ENCODE data around the gene CSMD2. TPM values are rescaled to one million over a fixed set of nuclear protein-coding genes. Genes with fewer than 3 reads are reported as not detected.
A peak's percentile ranks its signal among the peaks of the same experiment; 100 is the strongest.
"Not testable (repeated sequence)": the region's sequence is repeated elsewhere in the genome, so short reads cannot be mapped to it uniquely, and the experiment has no call there.

Gene CSMD2
- total RNA-seq, 1 donor from 2014 or later = 0.75 TPM

- Histone ChIP-seq H3K36me3 (ENCODE audit: control insufficient read depth, insufficient read depth, low read length) (no peaks in the 10 kb centered on the region), H3K4me3 (ENCODE audit: low read depth, low read length) (no peak overlapping the region), H3K27me3 (ENCODE audit: control insufficient read depth, insufficient read depth, low read length) (no peaks in the 10 kb centered on the region)
- TF ChIP-seq, protein P1, sequence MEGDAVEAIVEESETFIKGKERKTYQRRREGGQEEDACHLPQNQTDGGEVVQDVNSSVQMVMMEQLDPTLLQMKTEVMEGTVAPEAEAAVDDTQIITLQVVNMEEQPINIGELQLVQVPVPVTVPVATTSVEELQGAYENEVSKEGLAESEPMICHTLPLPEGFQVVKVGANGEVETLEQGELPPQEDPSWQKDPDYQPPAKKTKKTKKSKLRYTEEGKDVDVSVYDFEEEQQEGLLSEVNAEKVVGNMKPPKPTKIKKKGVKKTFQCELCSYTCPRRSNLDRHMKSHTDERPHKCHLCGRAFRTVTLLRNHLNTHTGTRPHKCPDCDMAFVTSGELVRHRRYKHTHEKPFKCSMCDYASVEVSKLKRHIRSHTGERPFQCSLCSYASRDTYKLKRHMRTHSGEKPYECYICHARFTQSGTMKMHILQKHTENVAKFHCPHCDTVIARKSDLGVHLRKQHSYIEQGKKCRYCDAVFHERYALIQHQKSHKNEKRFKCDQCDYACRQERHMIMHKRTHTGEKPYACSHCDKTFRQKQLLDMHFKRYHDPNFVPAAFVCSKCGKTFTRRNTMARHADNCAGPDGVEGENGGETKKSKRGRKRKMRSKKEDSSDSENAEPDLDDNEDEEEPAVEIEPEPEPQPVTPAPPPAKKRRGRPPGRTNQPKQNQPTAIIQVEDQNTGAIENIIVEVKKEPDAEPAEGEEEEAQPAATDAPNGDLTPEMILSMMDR (IDR thresholded peaks at IDR 0.05; ENCODE audit: insufficient read depth, low read length, poor library complexity, severe bottlenecking) = peak; percentile 33
- DNase-seq (ENCODE audit: low read depth) = no peak
Measured at GRCh38 chr1:34113887-34114286, 51.1 kb downstream of the CSMD2 start.

- TF ChIP-seq, protein P1 (IDR thresholded peaks at IDR 0.05; ENCODE audit: insufficient read depth, low read length, poor library complexity, severe bottlenecking) = no peak
- Histone ChIP-seq H3K36me3 (ENCODE audit: control insufficient read depth, insufficient read depth, low read length) (no peaks in the 10 kb centered on the region), H3K27me3 (ENCODE audit: control insufficient read depth, insufficient read depth, low read length) (no peaks in the 10 kb centered on the region), H3K4me3 (ENCODE audit: low read depth, low read length) (no peak overlapping the region)
- DNase-seq (ENCODE audit: low read depth) = no peak
Measured at GRCh38 chr1:34113362-34113761, 51.7 kb downstream of the CSMD2 start.

DNA sequence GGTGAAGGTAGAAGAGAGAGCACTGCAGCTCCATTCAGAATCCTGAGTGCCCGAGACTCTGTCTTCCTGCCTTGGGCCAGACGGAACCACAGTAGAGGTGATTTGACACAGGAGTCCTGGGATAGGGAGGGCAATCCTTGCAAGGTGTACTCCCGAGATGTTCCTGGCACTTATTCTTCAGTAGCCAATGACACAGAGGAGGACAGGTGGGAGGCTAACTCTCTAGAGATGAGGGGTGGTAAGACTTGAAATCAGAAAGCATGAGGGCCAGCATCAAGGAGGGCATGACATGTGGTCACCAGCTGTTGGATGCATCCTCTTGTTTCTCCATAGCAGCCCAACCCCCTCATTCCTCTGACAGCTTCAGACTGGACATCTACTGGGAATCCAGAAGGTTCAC lies 56.3 kb downstream of the CSMD2 start:
- Histone ChIP-seq H3K36me3 (ENCODE audit: control insufficient read depth, insufficient read depth, low read length) (no peaks in the 10 kb centered on the region), H3K27me3 (ENCODE audit: control insufficient read depth, insufficient read depth, low read length) (no peaks in the 10 kb centered on the region), H3K4me3 (ENCODE audit: low read depth, low read length) (no peak overlapping the region)
- no peak for DNase-seq (ENCODE audit: low read depth)
- TF ChIP-seq, protein P1 (IDR thresholded peaks at IDR 0.05; ENCODE audit: insufficient read depth, low read length, poor library complexity, severe bottlenecking) = no peak

- Histone ChIP-seq H3K4me3 (ENCODE audit: low read depth, low read length) (no peak overlapping the region), H3K36me3 (ENCODE audit: control insufficient read depth, insufficient read depth, low read length) (no peaks in the 10 kb centered on the region), H3K27me3 (ENCODE audit: control insufficient read depth, insufficient read depth, low read length) (no peaks in the 10 kb centered on the region)
- TF ChIP-seq, protein P1 (IDR thresholded peaks at IDR 0.05; ENCODE audit: insufficient read depth, low read length, poor library complexity, severe bottlenecking) = no peak
- DNase-seq (ENCODE audit: low read depth) = no peak
Measured at GRCh38 chr1:34108269-34108668, 56.8 kb downstream of the CSMD2 start.

DNA sequence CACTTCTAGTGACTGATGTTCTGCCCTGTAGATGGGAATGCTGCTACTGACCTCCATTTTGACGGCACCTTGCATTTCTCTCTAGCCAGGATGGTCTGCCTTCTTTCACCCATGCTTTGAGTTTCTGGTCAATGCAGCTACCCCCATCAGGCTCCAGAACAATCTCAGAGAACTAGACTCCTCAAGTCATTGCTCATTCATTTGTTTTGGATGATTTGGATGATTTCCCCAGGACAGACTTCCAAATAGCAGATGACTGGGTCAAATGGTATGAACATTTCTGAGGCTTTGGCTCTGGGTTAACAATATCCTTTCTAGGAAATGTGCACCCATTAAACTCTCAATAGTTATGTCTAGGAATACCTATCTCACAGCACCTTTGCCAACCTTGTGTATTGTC lies 63.9 kb downstream of the CSMD2 start:
- Histone ChIP-seq H3K36me3 (ENCODE audit: control insufficient read depth, insufficient read depth, low read length) (no peaks in the 10 kb centered on the region), H3K27me3 (ENCODE audit: control insufficient read depth, insufficient read depth, low read length) (no peaks in the 10 kb centered on the region), H3K4me3 (ENCODE audit: low read depth, low read length) (no peak overlapping the region)
- TF ChIP-seq, protein P1 (IDR thresholded peaks at IDR 0.05; ENCODE audit: insufficient read depth, low read length, poor library complexity, severe bottlenecking) = no peak
- no peak for DNase-seq (ENCODE audit: low read depth)

DNA sequence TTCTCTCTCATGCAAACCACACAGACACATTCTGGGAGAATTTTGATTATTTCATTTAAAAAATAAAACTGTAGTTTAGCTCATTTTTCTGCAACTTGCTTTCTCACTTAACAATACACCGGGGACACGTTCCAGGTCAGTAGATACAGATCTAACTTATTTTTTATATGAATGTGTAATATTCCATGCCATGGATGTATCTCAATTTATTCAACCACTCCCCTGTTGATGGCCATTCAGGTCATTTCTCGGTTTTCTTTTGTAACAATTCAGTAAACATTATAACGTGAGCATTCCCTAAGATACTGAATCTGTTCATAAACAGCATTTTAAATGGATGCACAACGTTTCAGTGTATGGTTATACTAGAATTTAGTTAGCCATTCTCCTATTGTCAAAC lies 64.7 kb downstream of the CSMD2 start:
- no peak for DNase-seq (ENCODE audit: low read depth)
- H3K36me3 ChIP-seq (ENCODE audit: control insufficient read depth, insufficient read depth, low read length) = no peaks in the 10 kb centered on the region
- no peak overlapping the region for H3K4me3 ChIP-seq (ENCODE audit: low read depth, low read length)
- H3K27me3 ChIP-seq (ENCODE audit: control insufficient read depth, insufficient read depth, low read length) = no peaks in the 10 kb centered on the region
- TF ChIP-seq, protein P1 (IDR thresholded peaks at IDR 0.05; ENCODE audit: insufficient read depth, low read length, poor library complexity, severe bottlenecking) = no peak

- not testable (repeated sequence) for H3K4me3 ChIP-seq (ENCODE audit: low read depth, low read length)
Measured at GRCh38 chr1:34092399-34092798, 72.6 kb downstream of the CSMD2 start.

More at GRCh38 chr1:34092399-34092798, 72.6 kb downstream of the CSMD2 start:
- not testable (repeated sequence) for H3K27me3 ChIP-seq (ENCODE audit: control insufficient read depth, insufficient read depth, low read length); H3K36me3 ChIP-seq (ENCODE audit: control insufficient read depth, insufficient read depth, low read length); DNase-seq (ENCODE audit: low read depth)
